ENCODE measurements around the gene PSMB11.

PSMB11 gene

DNA sequence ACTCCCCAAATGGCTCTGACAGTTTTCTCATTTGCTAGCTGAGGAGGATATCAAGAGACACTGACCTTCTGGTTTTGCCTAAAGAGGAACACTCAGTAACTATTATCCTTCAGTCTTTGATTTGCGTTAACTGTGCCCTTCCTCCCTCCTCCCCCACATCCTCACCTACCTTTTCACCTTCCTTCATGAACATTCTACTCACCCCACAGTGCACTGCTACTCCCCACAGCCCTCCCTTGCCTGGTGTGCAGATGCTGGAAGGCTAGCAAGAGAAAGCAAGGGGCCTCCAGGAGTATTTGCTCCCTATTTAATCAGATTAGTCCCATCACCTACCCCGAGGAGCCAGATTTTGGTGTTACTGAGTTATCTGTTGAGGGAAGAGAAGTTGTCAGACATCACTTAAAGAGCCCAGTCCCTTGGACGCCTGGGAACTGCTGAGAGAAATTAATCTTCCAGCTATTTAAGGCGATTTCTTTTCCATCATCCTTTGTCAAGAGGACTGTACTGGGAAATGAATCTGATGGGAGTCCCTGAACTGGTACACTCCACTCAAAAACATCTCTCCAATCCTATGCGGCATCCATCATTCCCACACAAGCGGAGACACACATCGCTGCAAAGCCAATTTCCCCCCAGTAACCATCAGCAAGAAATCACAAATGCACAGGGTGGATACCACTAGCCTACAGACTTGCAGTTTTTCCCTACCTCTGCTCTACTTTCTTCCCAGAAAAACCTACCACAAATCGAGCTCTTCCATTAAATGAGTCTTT is 18.8 kb upstream of the PSMB11 start:
- no peak for TF ChIP-seq EZH2phosphoT487 (IDR thresholded peaks at IDR 0.05; ENCODE audit: low read depth)
- TF ChIP-seq, protein P1, sequence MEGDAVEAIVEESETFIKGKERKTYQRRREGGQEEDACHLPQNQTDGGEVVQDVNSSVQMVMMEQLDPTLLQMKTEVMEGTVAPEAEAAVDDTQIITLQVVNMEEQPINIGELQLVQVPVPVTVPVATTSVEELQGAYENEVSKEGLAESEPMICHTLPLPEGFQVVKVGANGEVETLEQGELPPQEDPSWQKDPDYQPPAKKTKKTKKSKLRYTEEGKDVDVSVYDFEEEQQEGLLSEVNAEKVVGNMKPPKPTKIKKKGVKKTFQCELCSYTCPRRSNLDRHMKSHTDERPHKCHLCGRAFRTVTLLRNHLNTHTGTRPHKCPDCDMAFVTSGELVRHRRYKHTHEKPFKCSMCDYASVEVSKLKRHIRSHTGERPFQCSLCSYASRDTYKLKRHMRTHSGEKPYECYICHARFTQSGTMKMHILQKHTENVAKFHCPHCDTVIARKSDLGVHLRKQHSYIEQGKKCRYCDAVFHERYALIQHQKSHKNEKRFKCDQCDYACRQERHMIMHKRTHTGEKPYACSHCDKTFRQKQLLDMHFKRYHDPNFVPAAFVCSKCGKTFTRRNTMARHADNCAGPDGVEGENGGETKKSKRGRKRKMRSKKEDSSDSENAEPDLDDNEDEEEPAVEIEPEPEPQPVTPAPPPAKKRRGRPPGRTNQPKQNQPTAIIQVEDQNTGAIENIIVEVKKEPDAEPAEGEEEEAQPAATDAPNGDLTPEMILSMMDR (IDR thresholded peaks at IDR 0.05; ENCODE audit: low read depth, low read length): no peak
- Histone ChIP-seq H3K4me3 (ENCODE audit: low read length) (no peak overlapping the region), H2AFZ (ENCODE audit: low read depth, low read length) (no peak overlapping the region), H3K9me3 (ENCODE audit: insufficient read depth, low read length) (no peaks in the 10 kb centered on the region), H3K36me3 (replicated peaks; ENCODE audit: low read depth, low read length) (peaks cover 32% of the 10 kb centered on the region), H3K9ac (ENCODE audit: low read length) (no peak overlapping the region), H3K79me2 (ENCODE audit: low read length) (peaks cover 3% of the 10 kb centered on the region; the same call in 1 of the 2 replicates), H3K27ac (ENCODE audit: low read length) (no peak overlapping the region), H3K4me1 (ENCODE audit: low read length) (no peaks in the 10 kb centered on the region), H3K4me2 (ENCODE audit: low read length) (no peak overlapping the region), H3K27me3 (ENCODE audit: low read depth, low read length) (no peaks in the 10 kb centered on the region), H4K20me1 (ENCODE audit: insufficient read depth, low read length) (no peaks in the 10 kb centered on the region)

- Histone ChIP-seq H3K27ac (ENCODE audit: low read length) (no peak overlapping the region), H3K27me3 (ENCODE audit: low read depth, low read length) (no peaks in the 10 kb centered on the region), H4K20me1 (ENCODE audit: insufficient read depth, low read length) (no peaks in the 10 kb centered on the region), H3K36me3 (replicated peaks; ENCODE audit: low read depth, low read length) (peaks cover 35% of the 10 kb centered on the region), H3K4me1 (ENCODE audit: low read length) (no peaks in the 10 kb centered on the region), H3K4me2 (ENCODE audit: low read length) (no peak overlapping the region), H2AFZ (ENCODE audit: low read depth, low read length) (no peak overlapping the region), H3K4me3 (ENCODE audit: low read length) (no peak overlapping the region), H3K9me3 (ENCODE audit: insufficient read depth, low read length) (no peaks in the 10 kb centered on the region), H3K9ac (ENCODE audit: low read length) (no peak overlapping the region), H3K79me2 (ENCODE audit: low read length) (peaks cover 6% of the 10 kb centered on the region)
- TF ChIP-seq, protein P1 (IDR thresholded peaks at IDR 0.05; ENCODE audit: low read depth, low read length): no peak
Observed at GRCh38 chr14:23023795-23024152, 18.2 kb upstream of the PSMB11 start.

DNA sequence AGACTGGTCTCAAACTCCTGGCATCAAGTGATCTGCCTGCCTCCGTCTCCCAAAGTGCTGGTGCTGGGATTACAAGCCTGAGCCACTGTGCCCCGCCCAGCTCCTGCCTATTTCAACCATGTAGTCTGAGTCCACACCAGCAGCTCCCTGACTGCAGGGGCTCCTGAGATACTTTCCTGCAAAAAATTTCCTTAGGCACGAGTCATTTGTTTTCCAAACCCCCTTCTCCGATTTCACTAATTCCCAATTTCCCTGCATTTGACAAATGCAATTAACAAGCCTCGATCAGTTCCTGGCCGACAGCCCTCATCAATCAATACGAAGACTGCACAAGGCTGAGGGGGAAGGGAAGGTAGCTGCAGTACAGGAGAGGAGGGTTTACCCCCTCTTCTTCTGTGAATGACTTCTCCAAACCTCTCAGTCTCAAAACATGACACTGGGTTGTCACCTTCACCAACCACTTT is 17.4 kb upstream of the PSMB11 start:
- H3K4me1 ChIP-seq (ENCODE audit: low read length): no peaks in the 10 kb centered on the region
- H3K27ac ChIP-seq (ENCODE audit: low read length): no peak overlapping the region
- no peak overlapping the region for H2AFZ ChIP-seq (ENCODE audit: low read depth, low read length)
- H3K9me3 ChIP-seq (ENCODE audit: insufficient read depth, low read length): no peaks in the 10 kb centered on the region
- peaks cover 12% of the 10 kb centered on the region for H3K79me2 ChIP-seq (ENCODE audit: low read length)
- no peaks in the 10 kb centered on the region for H4K20me1 ChIP-seq (ENCODE audit: insufficient read depth, low read length)
- TF ChIP-seq, protein P1 (IDR thresholded peaks at IDR 0.05; ENCODE audit: low read depth, low read length): no peak
- no peaks in the 10 kb centered on the region for H3K27me3 ChIP-seq (ENCODE audit: low read depth, low read length)
- no peak overlapping the region for H3K9ac ChIP-seq (ENCODE audit: low read length)
- no peak overlapping the region for H3K4me3 ChIP-seq (ENCODE audit: low read length)
- no peak overlapping the region for H3K4me2 ChIP-seq (ENCODE audit: low read length)
- H3K36me3 ChIP-seq (replicated peaks; ENCODE audit: low read depth, low read length): peaks cover 41% of the 10 kb centered on the region

- peaks cover 41% of the 10 kb centered on the region for H3K36me3 ChIP-seq (replicated peaks; ENCODE audit: low read depth, low read length)
- TF ChIP-seq, protein P1 (IDR thresholded peaks at IDR 0.05; ENCODE audit: low read depth, low read length): no peak
- TF ChIP-seq EZH2phosphoT487 (IDR thresholded peaks at IDR 0.05; ENCODE audit: low read depth): no peak
- H4K20me1 ChIP-seq (ENCODE audit: insufficient read depth, low read length): no peaks in the 10 kb centered on the region
- H3K9me3 ChIP-seq (ENCODE audit: insufficient read depth, low read length): no peaks in the 10 kb centered on the region
- H3K27me3 ChIP-seq (ENCODE audit: low read depth, low read length): no peaks in the 10 kb centered on the region
- H3K4me2 ChIP-seq (ENCODE audit: low read length): no peak overlapping the region
- no peak overlapping the region for H3K27ac ChIP-seq (ENCODE audit: low read length)
- no peak overlapping the region for H3K4me3 ChIP-seq (ENCODE audit: low read length)
- peaks cover 12% of the 10 kb centered on the region for H3K79me2 ChIP-seq (ENCODE audit: low read length)
- no peak overlapping the region for H2AFZ ChIP-seq (ENCODE audit: low read depth, low read length)
- H3K4me1 ChIP-seq (ENCODE audit: low read length): no peaks in the 10 kb centered on the region
- H3K9ac ChIP-seq (ENCODE audit: low read length): no peak overlapping the region
Observed at GRCh38 chr14:23025151-23025814, 16.7 kb upstream of the PSMB11 start.
